Upper lobe of left lung (tissue), 4 donors: ENCODE data around the gene RAB29.
"Not testable (repeated sequence)": the region's sequence is repeated elsewhere in the genome, so short reads cannot be mapped to it uniquely, and the experiment has no call there.

ENCODE experiments used
- POLR2A ChIP-seq, 4 donors: fragments of 450-650 bp; IDR thresholded peaks; one replicate each; pipeline ENCODE4 v1.5.1; 2016 to 2017; ENCODE audit warnings: antibody characterized with exemption in 4 of 4, mild to moderate bottlenecking in 2 of 4
- POLR2AphosphoS5 ChIP-seq, 2 donors: sonication (generic); formaldehyde crosslinking; IDR thresholded peaks; one replicate each; pipeline ENCODE4 v1.5.1; 2017; ENCODE audit warnings: antibody characterized with exemption in 2 of 2
- TF ChIP-seq, protein P1 (sequence below), 6 experiments: fragments of 450-650 bp in 4 of 6; fragments of 200-600 bp in 2 of 6; sonication (generic) in 2 of 6; IDR thresholded peaks; one replicate each; pipeline ENCODE4 v1.5.1; 2016 to 2019; ENCODE audit warnings: antibody characterized with exemption in 6 of 6

DNA sequence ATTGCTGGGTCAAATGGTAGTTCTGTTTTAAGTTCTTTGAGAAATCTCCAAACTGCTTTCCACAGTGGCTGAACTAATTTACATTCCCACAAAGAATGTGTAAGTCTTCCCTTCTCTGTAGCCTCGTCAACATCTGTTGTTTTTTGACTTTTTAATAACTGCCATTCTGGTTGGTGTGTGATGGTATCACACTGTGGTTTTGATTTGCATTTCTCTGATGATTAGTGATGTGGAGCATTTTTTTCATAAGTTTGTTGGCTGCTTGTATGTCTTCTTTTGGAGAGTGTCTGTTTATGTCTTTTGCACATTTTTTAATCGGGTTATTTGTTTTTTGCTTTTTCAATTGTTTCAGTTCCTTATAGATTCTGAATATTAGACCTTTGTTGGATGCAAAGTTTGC lies 48.0 kb upstream of the RAB29 start:
- TF ChIP-seq, protein P1, sequence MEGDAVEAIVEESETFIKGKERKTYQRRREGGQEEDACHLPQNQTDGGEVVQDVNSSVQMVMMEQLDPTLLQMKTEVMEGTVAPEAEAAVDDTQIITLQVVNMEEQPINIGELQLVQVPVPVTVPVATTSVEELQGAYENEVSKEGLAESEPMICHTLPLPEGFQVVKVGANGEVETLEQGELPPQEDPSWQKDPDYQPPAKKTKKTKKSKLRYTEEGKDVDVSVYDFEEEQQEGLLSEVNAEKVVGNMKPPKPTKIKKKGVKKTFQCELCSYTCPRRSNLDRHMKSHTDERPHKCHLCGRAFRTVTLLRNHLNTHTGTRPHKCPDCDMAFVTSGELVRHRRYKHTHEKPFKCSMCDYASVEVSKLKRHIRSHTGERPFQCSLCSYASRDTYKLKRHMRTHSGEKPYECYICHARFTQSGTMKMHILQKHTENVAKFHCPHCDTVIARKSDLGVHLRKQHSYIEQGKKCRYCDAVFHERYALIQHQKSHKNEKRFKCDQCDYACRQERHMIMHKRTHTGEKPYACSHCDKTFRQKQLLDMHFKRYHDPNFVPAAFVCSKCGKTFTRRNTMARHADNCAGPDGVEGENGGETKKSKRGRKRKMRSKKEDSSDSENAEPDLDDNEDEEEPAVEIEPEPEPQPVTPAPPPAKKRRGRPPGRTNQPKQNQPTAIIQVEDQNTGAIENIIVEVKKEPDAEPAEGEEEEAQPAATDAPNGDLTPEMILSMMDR (IDR thresholded peaks at IDR 0.05), result not testable (repeated sequence)
- not testable (repeated sequence) for TF ChIP-seq POLR2AphosphoS5, POLR2A (IDR thresholded peaks at IDR 0.05)
